MM.1S (cell line): ENCODE measurements around the gene TULP1.

Experiments used
- DNase-seq: peaks from one replicate; pipeline ENCODE4 v3.0.0-alpha.2; 2015
- H2AFZ ChIP-seq: fragments of 300-600 bp; sonication (generic); 2 replicates; pipeline ENCODE4 v1.6.0; 2016; ENCODE audit warnings: antibody characterized with exemption, low read length
- H3F3A ChIP-seq: fragments of 300-600 bp; sonication (generic); 2 replicates; pipeline ENCODE4 v1.6.1; 2016; ENCODE audit warnings: mild to moderate bottlenecking, antibody characterized with exemption, low read length, moderate library complexity, mixed read lengths; ENCODE audit not compliant: insufficient read depth
- H3K27ac ChIP-seq: fragments of 300-600 bp; sonication (generic); 2 replicates; pipeline ENCODE4 v1.5.1; 2016; ENCODE audit warnings: mild to moderate bottlenecking, low read length
- H3K27me3 ChIP-seq: fragments of 300-600 bp; sonication (generic); replicated peaks from 2 replicates; pipeline ENCODE4 v1.6.0; 2016; ENCODE audit warnings: low read length; ENCODE audit not compliant: insufficient read depth
- H3K36me3 ChIP-seq: fragments of 300-600 bp; sonication (generic); replicated peaks from 2 replicates; pipeline ENCODE4 v1.6.1; 2016; ENCODE audit warnings: mild to moderate bottlenecking, low read length, mixed read lengths; ENCODE audit not compliant: insufficient read depth
- H3K4me1 ChIP-seq: fragments of 300-600 bp; sonication (generic); 2 replicates; pipeline ENCODE4 v1.6.1; 2016; ENCODE audit warnings: low read length, mixed read lengths
- H3K4me2 ChIP-seq: fragments of 300-600 bp; sonication (generic); 2 replicates; pipeline ENCODE4 v1.6.0; 2016; ENCODE audit warnings: low read depth, low read length
- H3K4me3 ChIP-seq: fragments of 300-600 bp; sonication (generic); 2 replicates; pipeline ENCODE4 v1.5.1; 2016; ENCODE audit warnings: low read length, mixed read lengths
- H3K79me2 ChIP-seq: fragments of 300-600 bp; sonication (generic); 2 replicates; pipeline ENCODE4 v1.6.1; 2016; ENCODE audit warnings: mixed run types, low read length, mixed read lengths
- H3K9ac ChIP-seq: fragments of 300-600 bp; sonication (generic); 2 replicates; pipeline ENCODE4 v1.6.1; 2016; ENCODE audit warnings: low read length, mixed read lengths
- H3K9me2 ChIP-seq: fragments of 300-600 bp; sonication (generic); replicated peaks from 2 replicates; pipeline ENCODE4 v1.6.1; 2016; ENCODE audit warnings: mild to moderate bottlenecking, low read length, mixed read lengths; ENCODE audit not compliant: insufficient read depth
- H3K9me3 ChIP-seq: fragments of 300-600 bp; sonication (generic); replicated peaks from 2 replicates; pipeline ENCODE4 v1.6.1; 2016; ENCODE audit warnings: mild to moderate bottlenecking, low read length, mixed read lengths; ENCODE audit not compliant: insufficient read depth
- H4K20me1 ChIP-seq: fragments of 300-600 bp; sonication (generic); 2 replicates; pipeline ENCODE4 v1.6.1; 2016; ENCODE audit warnings: mild to moderate bottlenecking, low read length, moderate library complexity, mixed read lengths; ENCODE audit not compliant: insufficient read depth
- EZH2 ChIP-seq: fragments of 300-600 bp; sonication (generic); optimal IDR thresholded peaks from 2 replicates; pipeline ENCODE3; 2017; ENCODE audit warnings: low read depth, mild to moderate bottlenecking, antibody characterized with exemption, low read length, mixed read lengths
- EZH2phosphoT487 ChIP-seq: fragments of 300-600 bp; sonication (generic); IDR thresholded peaks from 2 replicates; pipeline ENCODE4 v1.6.1; 2018; ENCODE audit warnings: antibody characterized with exemption, low read length
- TF ChIP-seq, protein P1 (sequence below): fragments of 300-600 bp; sonication (generic); IDR thresholded peaks from 2 replicates; pipeline ENCODE4 v1.5.1; 2016; ENCODE audit warnings: antibody characterized with exemption, low read length, mixed read lengths

Gene TULP1

GRCh38 chr6:35485402-35485877, 27.3 kb downstream of the TULP1 start:
- Histone ChIP-seq H3K9me3 (no peaks in the 10 kb centered on the region), H3K4me2 (no peak overlapping the region), H3K79me2 (no peaks in the 10 kb centered on the region), H3F3A (no peaks in the 10 kb centered on the region), H3K27ac (no peak overlapping the region), H3K9me2 (no peaks in the 10 kb centered on the region), H2AFZ (no peak overlapping the region), H3K36me3 (no peaks in the 10 kb centered on the region), H3K9ac (no peak overlapping the region), H3K4me1 (no peaks in the 10 kb centered on the region), H4K20me1 (no peaks in the 10 kb centered on the region), H3K4me3 (no peak overlapping the region), H3K27me3 (no peaks in the 10 kb centered on the region)
- DNase-seq: no peak
- TF ChIP-seq EZH2phosphoT487 (no peak), EZH2 (no peak)
- TF ChIP-seq, protein P1, sequence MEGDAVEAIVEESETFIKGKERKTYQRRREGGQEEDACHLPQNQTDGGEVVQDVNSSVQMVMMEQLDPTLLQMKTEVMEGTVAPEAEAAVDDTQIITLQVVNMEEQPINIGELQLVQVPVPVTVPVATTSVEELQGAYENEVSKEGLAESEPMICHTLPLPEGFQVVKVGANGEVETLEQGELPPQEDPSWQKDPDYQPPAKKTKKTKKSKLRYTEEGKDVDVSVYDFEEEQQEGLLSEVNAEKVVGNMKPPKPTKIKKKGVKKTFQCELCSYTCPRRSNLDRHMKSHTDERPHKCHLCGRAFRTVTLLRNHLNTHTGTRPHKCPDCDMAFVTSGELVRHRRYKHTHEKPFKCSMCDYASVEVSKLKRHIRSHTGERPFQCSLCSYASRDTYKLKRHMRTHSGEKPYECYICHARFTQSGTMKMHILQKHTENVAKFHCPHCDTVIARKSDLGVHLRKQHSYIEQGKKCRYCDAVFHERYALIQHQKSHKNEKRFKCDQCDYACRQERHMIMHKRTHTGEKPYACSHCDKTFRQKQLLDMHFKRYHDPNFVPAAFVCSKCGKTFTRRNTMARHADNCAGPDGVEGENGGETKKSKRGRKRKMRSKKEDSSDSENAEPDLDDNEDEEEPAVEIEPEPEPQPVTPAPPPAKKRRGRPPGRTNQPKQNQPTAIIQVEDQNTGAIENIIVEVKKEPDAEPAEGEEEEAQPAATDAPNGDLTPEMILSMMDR: no peak

GRCh38 chr6:35484921-35485392, 27.7 kb downstream of the TULP1 start:
- H3K4me1 ChIP-seq: no peaks in the 10 kb centered on the region
- no peak for DNase-seq
- H3K36me3 ChIP-seq: no peaks in the 10 kb centered on the region
- no peaks in the 10 kb centered on the region for H4K20me1 ChIP-seq
- no peak overlapping the region for H3K9ac ChIP-seq
- H3K9me3 ChIP-seq: no peaks in the 10 kb centered on the region
- TF ChIP-seq EZH2phosphoT487 (no peak), EZH2 (no peak)
- TF ChIP-seq, protein P1: no peak
- H3K27ac ChIP-seq: no peak overlapping the region
- H3K4me2 ChIP-seq: no peak overlapping the region
- no peak overlapping the region for H2AFZ ChIP-seq
- H3K79me2 ChIP-seq: no peaks in the 10 kb centered on the region
- H3K4me3 ChIP-seq: no peak overlapping the region
- no peaks in the 10 kb centered on the region for H3K27me3 ChIP-seq
- H3F3A ChIP-seq: no peaks in the 10 kb centered on the region
- H3K9me2 ChIP-seq: no peaks in the 10 kb centered on the region

GRCh38 chr6:35483893-35484645, 28.6 kb downstream of the TULP1 start:
- no peak overlapping the region for H2AFZ ChIP-seq
- H3K9ac ChIP-seq: no peak overlapping the region
- no peaks in the 10 kb centered on the region for H3K27me3 ChIP-seq
- H3K4me3 ChIP-seq: no peak overlapping the region
- DNase-seq: no peak
- no peaks in the 10 kb centered on the region for H3K9me2 ChIP-seq
- H3K27ac ChIP-seq: no peak overlapping the region
- no peaks in the 10 kb centered on the region for H3K36me3 ChIP-seq
- TF ChIP-seq EZH2phosphoT487 (no peak), EZH2 (no peak)
- TF ChIP-seq, protein P1: no peak
- H3K79me2 ChIP-seq: no peaks in the 10 kb centered on the region
- no peaks in the 10 kb centered on the region for H3K4me1 ChIP-seq
- no peak overlapping the region for H3K4me2 ChIP-seq
- H3F3A ChIP-seq: no peaks in the 10 kb centered on the region
- no peaks in the 10 kb centered on the region for H4K20me1 ChIP-seq
- H3K9me3 ChIP-seq: no peaks in the 10 kb centered on the region
